ENCODE results near the gene MYH9. TPM values are rescaled to one million over a fixed set of nuclear protein-coding genes. Genes with fewer than 3 reads are reported as not detected.

MYH9 gene
- total and polyA plus RNA-seq, 2 experiments from 2014 or later: 58.4 to 233 TPM

DNA sequence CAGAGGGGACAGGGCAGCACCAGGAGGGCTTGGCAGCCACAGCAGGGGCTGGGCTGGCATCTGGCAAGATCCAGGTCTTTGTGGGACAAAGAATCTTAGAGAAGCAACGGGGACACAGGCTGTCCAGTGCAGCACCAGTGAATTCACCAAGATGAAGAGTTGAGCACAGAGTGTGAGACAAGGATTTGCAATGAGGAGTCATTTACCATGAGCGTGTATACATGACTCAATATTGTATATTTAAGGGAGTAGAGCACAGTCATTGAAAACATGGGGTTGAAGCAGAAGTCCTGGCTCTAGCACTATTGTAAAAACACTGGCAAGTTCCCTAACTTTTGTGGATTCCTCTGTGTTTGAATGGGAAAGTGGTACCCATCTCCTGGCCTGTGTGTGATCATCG is 131.3 kb downstream of the MYH9 start:
- H3K36me3 Mint-ChIP-seq (ENCODE audit: low read depth): no peaks in the 10 kb centered on the region
- ATAC-seq (no peak), DNase-seq (ENCODE audit: low spot score) (no peak)
- no peaks in the 10 kb centered on the region for H3K9me2 ChIP-seq (ENCODE audit: insufficient read depth)
- no peaks in the 10 kb centered on the region; the same call in 2 of the 3 replicates for H3K9me3 Mint-ChIP-seq
- no peak overlapping the region for H3K4me3 ChIP-seq
- H4K20me1 ChIP-seq (replicated peaks; ENCODE audit: insufficient read depth): no peaks in the 10 kb centered on the region
- H2AFZ ChIP-seq: no peak overlapping the region
- no peaks in the 10 kb centered on the region for H3K36me3 ChIP-seq (ENCODE audit: insufficient read depth)
- no peak overlapping the region for H3K27ac Mint-ChIP-seq
- no peak overlapping the region for H3K4me2 ChIP-seq
- H3K27me3 Mint-ChIP-seq (ENCODE audit: insufficient read depth, low read depth, poor library complexity): peaks cover 12% of the 10 kb centered on the region
- H3K4me3 Mint-ChIP-seq: no peak overlapping the region
- peaks cover 31% of the 10 kb centered on the region for H3K4me1 Mint-ChIP-seq
- TF ChIP-seq, protein P1, sequence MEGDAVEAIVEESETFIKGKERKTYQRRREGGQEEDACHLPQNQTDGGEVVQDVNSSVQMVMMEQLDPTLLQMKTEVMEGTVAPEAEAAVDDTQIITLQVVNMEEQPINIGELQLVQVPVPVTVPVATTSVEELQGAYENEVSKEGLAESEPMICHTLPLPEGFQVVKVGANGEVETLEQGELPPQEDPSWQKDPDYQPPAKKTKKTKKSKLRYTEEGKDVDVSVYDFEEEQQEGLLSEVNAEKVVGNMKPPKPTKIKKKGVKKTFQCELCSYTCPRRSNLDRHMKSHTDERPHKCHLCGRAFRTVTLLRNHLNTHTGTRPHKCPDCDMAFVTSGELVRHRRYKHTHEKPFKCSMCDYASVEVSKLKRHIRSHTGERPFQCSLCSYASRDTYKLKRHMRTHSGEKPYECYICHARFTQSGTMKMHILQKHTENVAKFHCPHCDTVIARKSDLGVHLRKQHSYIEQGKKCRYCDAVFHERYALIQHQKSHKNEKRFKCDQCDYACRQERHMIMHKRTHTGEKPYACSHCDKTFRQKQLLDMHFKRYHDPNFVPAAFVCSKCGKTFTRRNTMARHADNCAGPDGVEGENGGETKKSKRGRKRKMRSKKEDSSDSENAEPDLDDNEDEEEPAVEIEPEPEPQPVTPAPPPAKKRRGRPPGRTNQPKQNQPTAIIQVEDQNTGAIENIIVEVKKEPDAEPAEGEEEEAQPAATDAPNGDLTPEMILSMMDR (conservative IDR thresholded peaks at IDR 0.05; ENCODE audit: low read depth in 2 of 2): no peak
- TF ChIP-seq CREB1 (CRISPR knock-in tag; IDR thresholded peaks at IDR 0.05; ENCODE audit: low read depth) (no peak), NANOG (IDR thresholded peaks at IDR 0.05; ENCODE audit: borderline replicate concordance) (no peak), POLR2AphosphoS5 (IDR thresholded peaks at IDR 0.05; ENCODE audit: low read depth) (no peak), JUNB (IDR thresholded peaks at IDR 0.05; ENCODE audit: unreplicated experiment) (no peak), ZNF114 (CRISPR knock-in tag; IDR thresholded peaks at IDR 0.05) (no peak), EZH2 (IDR thresholded peaks at IDR 0.05; ENCODE audit: low read depth, unreplicated experiment) (no peak), STAT1 (IDR thresholded peaks at IDR 0.05; ENCODE audit: unreplicated experiment) (no peak), EZH2phosphoT487 (IDR thresholded peaks at IDR 0.05; ENCODE audit: unreplicated experiment) (no peak), ZNF331 (CRISPR knock-in tag; IDR thresholded peaks at IDR 0.05; ENCODE audit: low read depth) (no peak)
- TF ChIP-seq, protein P2, sequence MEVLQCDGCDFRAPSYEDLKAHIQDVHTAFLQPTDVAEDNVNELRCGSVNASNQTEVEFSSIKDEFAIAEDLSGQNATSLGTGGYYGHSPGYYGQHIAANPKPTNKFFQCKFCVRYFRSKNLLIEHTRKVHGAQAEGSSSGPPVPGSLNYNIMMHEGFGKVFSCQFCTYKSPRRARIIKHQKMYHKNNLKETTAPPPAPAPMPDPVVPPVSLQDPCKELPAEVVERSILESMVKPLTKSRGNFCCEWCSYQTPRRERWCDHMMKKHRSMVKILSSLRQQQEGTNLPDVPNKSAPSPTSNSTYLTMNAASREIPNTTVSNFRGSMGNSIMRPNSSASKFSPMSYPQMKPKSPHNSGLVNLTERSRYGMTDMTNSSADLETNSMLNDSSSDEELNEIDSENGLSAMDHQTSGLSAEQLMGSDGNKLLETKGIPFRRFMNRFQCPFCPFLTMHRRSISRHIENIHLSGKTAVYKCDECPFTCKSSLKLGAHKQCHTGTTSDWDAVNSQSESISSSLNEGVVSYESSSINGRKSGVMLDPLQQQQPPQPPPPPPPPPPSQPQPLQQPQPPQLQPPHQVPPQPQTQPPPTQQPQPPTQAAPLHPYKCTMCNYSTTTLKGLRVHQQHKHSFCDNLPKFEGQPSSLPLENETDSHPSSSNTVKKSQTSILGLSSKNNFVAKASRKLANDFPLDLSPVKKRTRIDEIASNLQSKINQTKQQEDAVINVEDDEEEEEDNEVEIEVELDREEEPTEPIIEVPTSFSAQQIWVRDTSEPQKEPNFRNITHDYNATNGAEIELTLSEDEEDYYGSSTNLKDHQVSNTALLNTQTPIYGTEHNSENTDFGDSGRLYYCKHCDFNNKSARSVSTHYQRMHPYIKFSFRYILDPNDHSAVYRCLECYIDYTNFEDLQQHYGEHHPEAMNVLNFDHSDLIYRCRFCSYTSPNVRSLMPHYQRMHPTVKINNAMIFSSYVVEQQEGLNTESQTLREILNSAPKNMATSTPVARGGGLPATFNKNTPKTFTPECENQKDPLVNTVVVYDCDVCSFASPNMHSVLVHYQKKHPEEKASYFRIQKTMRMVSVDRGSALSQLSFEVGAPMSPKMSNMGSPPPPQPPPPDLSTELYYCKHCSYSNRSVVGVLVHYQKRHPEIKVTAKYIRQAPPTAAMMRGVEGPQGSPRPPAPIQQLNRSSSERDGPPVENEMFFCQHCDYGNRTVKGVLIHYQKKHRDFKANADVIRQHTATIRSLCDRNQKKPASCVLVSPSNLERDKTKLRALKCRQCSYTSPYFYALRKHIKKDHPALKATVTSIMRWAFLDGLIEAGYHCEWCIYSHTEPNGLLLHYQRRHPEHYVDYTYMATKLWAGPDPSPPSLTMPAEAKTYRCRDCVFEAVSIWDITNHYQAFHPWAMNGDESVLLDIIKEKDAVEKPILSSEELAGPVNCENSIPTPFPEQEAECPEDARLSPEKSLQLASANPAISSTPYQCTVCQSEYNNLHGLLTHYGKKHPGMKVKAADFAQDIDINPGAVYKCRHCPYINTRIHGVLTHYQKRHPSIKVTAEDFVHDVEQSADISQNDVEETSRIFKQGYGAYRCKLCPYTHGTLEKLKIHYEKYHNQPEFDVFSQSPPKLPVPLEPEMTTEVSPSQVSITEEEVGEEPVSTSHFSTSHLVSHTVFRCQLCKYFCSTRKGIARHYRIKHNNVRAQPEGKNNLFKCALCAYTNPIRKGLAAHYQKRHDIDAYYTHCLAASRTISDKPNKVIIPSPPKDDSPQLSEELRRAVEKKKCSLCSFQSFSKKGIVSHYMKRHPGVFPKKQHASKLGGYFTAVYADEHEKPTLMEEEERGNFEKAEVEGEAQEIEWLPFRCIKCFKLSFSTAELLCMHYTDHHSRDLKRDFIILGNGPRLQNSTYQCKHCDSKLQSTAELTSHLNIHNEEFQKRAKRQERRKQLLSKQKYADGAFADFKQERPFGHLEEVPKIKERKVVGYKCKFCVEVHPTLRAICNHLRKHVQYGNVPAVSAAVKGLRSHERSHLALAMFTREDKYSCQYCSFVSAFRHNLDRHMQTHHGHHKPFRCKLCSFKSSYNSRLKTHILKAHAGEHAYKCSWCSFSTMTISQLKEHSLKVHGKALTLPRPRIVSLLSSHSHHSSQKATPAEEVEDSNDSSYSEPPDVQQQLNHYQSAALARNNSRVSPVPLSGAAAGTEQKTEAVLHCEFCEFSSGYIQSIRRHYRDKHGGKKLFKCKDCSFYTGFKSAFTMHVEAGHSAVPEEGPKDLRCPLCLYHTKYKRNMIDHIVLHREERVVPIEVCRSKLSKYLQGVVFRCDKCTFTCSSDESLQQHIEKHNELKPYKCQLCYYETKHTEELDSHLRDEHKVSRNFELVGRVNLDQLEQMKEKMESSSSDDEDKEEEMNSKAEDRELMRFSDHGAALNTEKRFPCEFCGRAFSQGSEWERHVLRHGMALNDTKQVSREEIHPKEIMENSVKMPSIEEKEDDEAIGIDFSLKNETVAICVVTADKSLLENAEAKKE (CRISPR knock-in tag; IDR thresholded peaks at IDR 0.05): no peak
- TF ChIP-seq, protein P3, sequence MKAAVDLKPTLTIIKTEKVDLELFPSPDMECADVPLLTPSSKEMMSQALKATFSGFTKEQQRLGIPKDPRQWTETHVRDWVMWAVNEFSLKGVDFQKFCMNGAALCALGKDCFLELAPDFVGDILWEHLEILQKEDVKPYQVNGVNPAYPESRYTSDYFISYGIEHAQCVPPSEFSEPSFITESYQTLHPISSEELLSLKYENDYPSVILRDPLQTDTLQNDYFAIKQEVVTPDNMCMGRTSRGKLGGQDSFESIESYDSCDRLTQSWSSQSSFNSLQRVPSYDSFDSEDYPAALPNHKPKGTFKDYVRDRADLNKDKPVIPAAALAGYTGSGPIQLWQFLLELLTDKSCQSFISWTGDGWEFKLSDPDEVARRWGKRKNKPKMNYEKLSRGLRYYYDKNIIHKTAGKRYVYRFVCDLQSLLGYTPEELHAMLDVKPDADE (IDR thresholded peaks at IDR 0.05): no peak
- TF ChIP-seq, protein P4, sequence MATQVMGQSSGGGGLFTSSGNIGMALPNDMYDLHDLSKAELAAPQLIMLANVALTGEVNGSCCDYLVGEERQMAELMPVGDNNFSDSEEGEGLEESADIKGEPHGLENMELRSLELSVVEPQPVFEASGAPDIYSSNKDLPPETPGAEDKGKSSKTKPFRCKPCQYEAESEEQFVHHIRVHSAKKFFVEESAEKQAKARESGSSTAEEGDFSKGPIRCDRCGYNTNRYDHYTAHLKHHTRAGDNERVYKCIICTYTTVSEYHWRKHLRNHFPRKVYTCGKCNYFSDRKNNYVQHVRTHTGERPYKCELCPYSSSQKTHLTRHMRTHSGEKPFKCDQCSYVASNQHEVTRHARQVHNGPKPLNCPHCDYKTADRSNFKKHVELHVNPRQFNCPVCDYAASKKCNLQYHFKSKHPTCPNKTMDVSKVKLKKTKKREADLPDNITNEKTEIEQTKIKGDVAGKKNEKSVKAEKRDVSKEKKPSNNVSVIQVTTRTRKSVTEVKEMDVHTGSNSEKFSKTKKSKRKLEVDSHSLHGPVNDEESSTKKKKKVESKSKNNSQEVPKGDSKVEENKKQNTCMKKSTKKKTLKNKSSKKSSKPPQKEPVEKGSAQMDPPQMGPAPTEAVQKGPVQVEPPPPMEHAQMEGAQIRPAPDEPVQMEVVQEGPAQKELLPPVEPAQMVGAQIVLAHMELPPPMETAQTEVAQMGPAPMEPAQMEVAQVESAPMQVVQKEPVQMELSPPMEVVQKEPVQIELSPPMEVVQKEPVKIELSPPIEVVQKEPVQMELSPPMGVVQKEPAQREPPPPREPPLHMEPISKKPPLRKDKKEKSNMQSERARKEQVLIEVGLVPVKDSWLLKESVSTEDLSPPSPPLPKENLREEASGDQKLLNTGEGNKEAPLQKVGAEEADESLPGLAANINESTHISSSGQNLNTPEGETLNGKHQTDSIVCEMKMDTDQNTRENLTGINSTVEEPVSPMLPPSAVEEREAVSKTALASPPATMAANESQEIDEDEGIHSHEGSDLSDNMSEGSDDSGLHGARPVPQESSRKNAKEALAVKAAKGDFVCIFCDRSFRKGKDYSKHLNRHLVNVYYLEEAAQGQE (IDR thresholded peaks at IDR 0.05; ENCODE audit: unreplicated experiment): no peak
- no peaks in the 10 kb centered on the region for H3F3A ChIP-seq (replicated peaks; ENCODE audit: low read depth)
- no peaks in the 10 kb centered on the region for H3K79me2 ChIP-seq (replicated peaks; ENCODE audit: insufficient read depth)
- H3K4me1 ChIP-seq (ENCODE audit: insufficient read depth): peaks cover 21% of the 10 kb centered on the region
- H3K27ac ChIP-seq (ENCODE audit: low read depth): no peak overlapping the region
- H3K27me3 ChIP-seq (ENCODE audit: insufficient read depth): no peaks in the 10 kb centered on the region
